ENCODE results near the gene BIK.
"Not testable (repeated sequence)": the region's sequence is repeated elsewhere in the genome, so short reads cannot be mapped to it uniquely, and the experiment has no call there.

DNA sequence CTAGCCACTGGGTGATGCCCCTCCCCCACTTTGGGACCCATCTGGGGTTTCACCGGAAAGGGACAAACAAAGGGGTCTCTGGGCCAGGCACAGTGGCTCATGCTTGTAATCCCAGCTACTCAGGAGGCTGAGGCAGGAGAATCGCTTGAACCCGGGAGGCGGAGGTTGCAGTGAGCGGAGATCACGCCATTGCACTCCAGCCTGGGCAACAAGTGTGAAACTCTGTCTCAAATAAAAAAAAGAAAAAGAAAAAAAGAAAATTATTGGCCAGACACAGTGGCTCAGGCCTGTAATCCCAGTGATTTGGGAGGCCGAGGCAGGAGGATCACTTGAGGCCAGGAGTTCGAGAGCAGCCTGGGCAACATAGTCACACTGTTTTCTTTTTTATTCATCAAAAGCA is 34.8 kb downstream of the BIK start:
- TF ChIP-seq, protein P1, sequence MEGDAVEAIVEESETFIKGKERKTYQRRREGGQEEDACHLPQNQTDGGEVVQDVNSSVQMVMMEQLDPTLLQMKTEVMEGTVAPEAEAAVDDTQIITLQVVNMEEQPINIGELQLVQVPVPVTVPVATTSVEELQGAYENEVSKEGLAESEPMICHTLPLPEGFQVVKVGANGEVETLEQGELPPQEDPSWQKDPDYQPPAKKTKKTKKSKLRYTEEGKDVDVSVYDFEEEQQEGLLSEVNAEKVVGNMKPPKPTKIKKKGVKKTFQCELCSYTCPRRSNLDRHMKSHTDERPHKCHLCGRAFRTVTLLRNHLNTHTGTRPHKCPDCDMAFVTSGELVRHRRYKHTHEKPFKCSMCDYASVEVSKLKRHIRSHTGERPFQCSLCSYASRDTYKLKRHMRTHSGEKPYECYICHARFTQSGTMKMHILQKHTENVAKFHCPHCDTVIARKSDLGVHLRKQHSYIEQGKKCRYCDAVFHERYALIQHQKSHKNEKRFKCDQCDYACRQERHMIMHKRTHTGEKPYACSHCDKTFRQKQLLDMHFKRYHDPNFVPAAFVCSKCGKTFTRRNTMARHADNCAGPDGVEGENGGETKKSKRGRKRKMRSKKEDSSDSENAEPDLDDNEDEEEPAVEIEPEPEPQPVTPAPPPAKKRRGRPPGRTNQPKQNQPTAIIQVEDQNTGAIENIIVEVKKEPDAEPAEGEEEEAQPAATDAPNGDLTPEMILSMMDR (conservative IDR thresholded peaks at IDR 0.05; ENCODE audit: low read depth in 2 of 2), result not testable (repeated sequence)
- TF ChIP-seq POLR2AphosphoS5 (IDR thresholded peaks at IDR 0.05; ENCODE audit: low read depth); EZH2 (IDR thresholded peaks at IDR 0.05; ENCODE audit: low read depth, unreplicated experiment); ZNF331 (CRISPR knock-in tag; IDR thresholded peaks at IDR 0.05; ENCODE audit: low read depth); EZH2phosphoT487 (IDR thresholded peaks at IDR 0.05; ENCODE audit: unreplicated experiment); STAT1 (IDR thresholded peaks at IDR 0.05; ENCODE audit: unreplicated experiment); CREB1 (CRISPR knock-in tag; IDR thresholded peaks at IDR 0.05; ENCODE audit: low read depth); ZNF114 (CRISPR knock-in tag; IDR thresholded peaks at IDR 0.05); JUNB (IDR thresholded peaks at IDR 0.05; ENCODE audit: unreplicated experiment): not testable (repeated sequence)
- TF ChIP-seq, protein P2, sequence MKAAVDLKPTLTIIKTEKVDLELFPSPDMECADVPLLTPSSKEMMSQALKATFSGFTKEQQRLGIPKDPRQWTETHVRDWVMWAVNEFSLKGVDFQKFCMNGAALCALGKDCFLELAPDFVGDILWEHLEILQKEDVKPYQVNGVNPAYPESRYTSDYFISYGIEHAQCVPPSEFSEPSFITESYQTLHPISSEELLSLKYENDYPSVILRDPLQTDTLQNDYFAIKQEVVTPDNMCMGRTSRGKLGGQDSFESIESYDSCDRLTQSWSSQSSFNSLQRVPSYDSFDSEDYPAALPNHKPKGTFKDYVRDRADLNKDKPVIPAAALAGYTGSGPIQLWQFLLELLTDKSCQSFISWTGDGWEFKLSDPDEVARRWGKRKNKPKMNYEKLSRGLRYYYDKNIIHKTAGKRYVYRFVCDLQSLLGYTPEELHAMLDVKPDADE (IDR thresholded peaks at IDR 0.05), result not testable (repeated sequence)
